Stomach (tissue), 4 donors: ENCODE data around the gene TMEM131.

Experiments used
- POLR2A ChIP-seq, 4 donors: fragments of 450-650 bp; IDR thresholded peaks; one replicate each; pipeline ENCODE4 v1.6.1; 2016; ENCODE audit warnings: antibody characterized with exemption in 4 of 4, control low read depth in 2 of 4, mild to moderate bottlenecking in 1 of 4, moderate library complexity in 1 of 4
- POLR2AphosphoS5 ChIP-seq, 3 donors: sonication (generic); formaldehyde crosslinking; IDR thresholded peaks; one replicate each; pipeline ENCODE4 v1.6.1; 2016; ENCODE audit warnings: antibody characterized with exemption in 3 of 3
- TF ChIP-seq, protein P1 (sequence below), 7 experiments: fragments of 450-650 bp in 4 of 7; fragments of 200-600 bp in 3 of 7; sonication (generic) in 3 of 7; IDR thresholded peaks; one replicate each; pipeline ENCODE4 v1.5.1; 2016 to 2019; ENCODE audit warnings: antibody characterized with exemption in 7 of 7, control low read depth in 2 of 7, mild to moderate bottlenecking in 1 of 7

DNA sequence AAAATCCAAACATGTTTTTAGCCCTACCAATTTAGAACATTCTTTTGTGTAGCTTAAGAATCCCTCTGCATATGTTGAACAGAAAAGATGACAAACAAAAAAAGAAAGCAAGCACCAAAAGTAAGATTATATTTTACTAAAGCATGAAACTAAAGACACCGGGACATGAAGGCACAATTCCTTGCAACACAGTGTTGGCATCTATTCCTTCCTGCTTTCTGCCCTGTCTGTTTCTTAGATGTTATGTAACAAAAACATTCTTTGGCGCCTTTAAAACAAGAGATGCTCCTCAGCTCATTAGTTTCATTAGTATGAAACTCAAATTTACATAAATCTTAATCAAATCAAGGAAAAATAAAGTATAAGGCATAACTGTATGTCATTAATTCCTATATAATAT is 106.6 kb downstream of the TMEM131 start:
- TF ChIP-seq, protein P1, sequence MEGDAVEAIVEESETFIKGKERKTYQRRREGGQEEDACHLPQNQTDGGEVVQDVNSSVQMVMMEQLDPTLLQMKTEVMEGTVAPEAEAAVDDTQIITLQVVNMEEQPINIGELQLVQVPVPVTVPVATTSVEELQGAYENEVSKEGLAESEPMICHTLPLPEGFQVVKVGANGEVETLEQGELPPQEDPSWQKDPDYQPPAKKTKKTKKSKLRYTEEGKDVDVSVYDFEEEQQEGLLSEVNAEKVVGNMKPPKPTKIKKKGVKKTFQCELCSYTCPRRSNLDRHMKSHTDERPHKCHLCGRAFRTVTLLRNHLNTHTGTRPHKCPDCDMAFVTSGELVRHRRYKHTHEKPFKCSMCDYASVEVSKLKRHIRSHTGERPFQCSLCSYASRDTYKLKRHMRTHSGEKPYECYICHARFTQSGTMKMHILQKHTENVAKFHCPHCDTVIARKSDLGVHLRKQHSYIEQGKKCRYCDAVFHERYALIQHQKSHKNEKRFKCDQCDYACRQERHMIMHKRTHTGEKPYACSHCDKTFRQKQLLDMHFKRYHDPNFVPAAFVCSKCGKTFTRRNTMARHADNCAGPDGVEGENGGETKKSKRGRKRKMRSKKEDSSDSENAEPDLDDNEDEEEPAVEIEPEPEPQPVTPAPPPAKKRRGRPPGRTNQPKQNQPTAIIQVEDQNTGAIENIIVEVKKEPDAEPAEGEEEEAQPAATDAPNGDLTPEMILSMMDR (IDR thresholded peaks at IDR 0.05): no peak
- TF ChIP-seq POLR2A (IDR thresholded peaks at IDR 0.05) (no peak), POLR2AphosphoS5 (IDR thresholded peaks at IDR 0.05) (no peak)
